K562 (cell line): ENCODE measurements around the gene PI4KA. TPM values are rescaled to one million over a fixed set of nuclear protein-coding genes. Genes with fewer than 3 reads are reported as not detected.
A peak's percentile ranks its signal among the peaks of the same experiment; 100 is the strongest.

Experiments
- ARID1B ChIP-seq: fragments of 450-650 bp; IDR thresholded peaks from 2 replicates; pipeline ENCODE4 v1.6.1; 2016; ENCODE audit warnings: antibody characterized with exemption, mild to moderate bottlenecking, inconsistent platforms
- ASH1L ChIP-seq: fragments of 450-650 bp; IDR thresholded peaks from 2 replicates; pipeline ENCODE4 v1.6.1; 2018; ENCODE audit warnings: borderline replicate concordance, mild to moderate bottlenecking, low read depth; ENCODE audit not compliant: partially characterized antibody
- CHAMP1 ChIP-seq: fragments of 450-650 bp; IDR thresholded peaks from 2 replicates; pipeline ENCODE4 v1.6.1; 2016; ENCODE audit warnings: mild to moderate bottlenecking
- ESRRA ChIP-seq: fragments of 450-650 bp; IDR thresholded peaks from 2 replicates; pipeline ENCODE4 v1.6.1; 2014; ENCODE audit warnings: low read depth, mild to moderate bottlenecking, moderate library complexity, borderline replicate concordance
- MTA3 ChIP-seq: fragments of 450-650 bp; formaldehyde crosslinking; IDR thresholded peaks from 2 replicates; pipeline ENCODE4 v1.6.1; 2017; ENCODE audit warnings: mild to moderate bottlenecking, borderline replicate concordance
- MYBL2 ChIP-seq, 2 experiments: fragments of 450-650 bp in 1 of 2; sonication (generic) in 1 of 2; formaldehyde crosslinking in 1 of 2; IDR thresholded peaks; 2 replicates each; pipeline versions ENCODE4 v1.6.1 to v1.8.1; 2017 to 2022; ENCODE audit warnings: borderline replicate concordance in 1 of 2, inconsistent platforms in 1 of 2, low read depth in 1 of 2, mild to moderate bottlenecking in 1 of 2, missing genetic modification reagents in 1 of 2, moderate library complexity in 1 of 2
- NR2C2 ChIP-seq, 2 experiments: fragments of 200-800 bp in 1 of 2; sonication (Bioruptor generic) in 1 of 2; sonication (generic) in 1 of 2; formaldehyde crosslinking in 1 of 2; IDR thresholded peaks; 2 replicates each; pipeline versions ENCODE4 v1.6.1 to v1.8.0; 2016 to 2022; ENCODE audit warnings: mild to moderate bottlenecking in 1 of 2, missing compliant biosample characterization in 1 of 2, missing genetic modification characterization in 1 of 2, missing genetic modification reagents in 1 of 2
- OTX1 ChIP-seq: fragments of 450-650 bp; formaldehyde crosslinking; IDR thresholded peaks from 2 replicates; pipeline ENCODE4 v1.4.0; 2022; ENCODE audit warnings: mild to moderate bottlenecking
- PCBP2 ChIP-seq: fragments of 200-400 bp; formaldehyde crosslinking; IDR thresholded peaks from 2 replicates; pipeline ENCODE4 v1.6.1; 2018; ENCODE audit warnings: low read length, low read depth, mild to moderate bottlenecking, moderate library complexity; ENCODE audit not compliant: poor library complexity, severe bottlenecking
- POLR2AphosphoS5 ChIP-seq: IDR thresholded peaks from 2 replicates; pipeline ENCODE4 v1.6.1; 2011; ENCODE audit warnings: mild to moderate bottlenecking, low read depth, low read length, moderate library complexity; ENCODE audit not compliant: control insufficient read depth, insufficient read depth
- POLR2B ChIP-seq: fragments of 450-650 bp; IDR thresholded peaks from 2 replicates; pipeline ENCODE4 v1.6.1; 2018; ENCODE audit warnings: low read depth; ENCODE audit not compliant: partially characterized antibody
- SETDB1 ChIP-seq: IDR thresholded peaks from one replicate; pipeline ENCODE4 v1.6.1; 2012; ENCODE audit warnings: low read length, control low read depth, inconsistent platforms
- ZBTB17 ChIP-seq: fragments of 450-650 bp; formaldehyde crosslinking; IDR thresholded peaks from 2 replicates; pipeline ENCODE4 v1.4.0; 2020; ENCODE audit warnings: mild to moderate bottlenecking
- polyA plus RNA-seq, 8 experiments: library from polyadenylated mRNA; depleted of rRNA in 4 of 8; stranded (reverse) in 5 of 8; unstranded in 3 of 8; fragments of >200 nt; fragmentation: Nextera tagmentation in 2 of 8; fragmentation: Illumina TruSeq in 1 of 8; extraction: Ambion mirVana in 2 of 8; extraction: Trizol in 1 of 8; gene quantifications; 2 replicates each; pipeline versions ENCODE4 v1.2.1 to v1.2.3, GENCODE V29; 2011 to 2014; ENCODE audit warnings: inconsistent platforms in 1 of 8, missing spikeins in 1 of 8
- total RNA-seq, 7 experiments: library from RNA; depleted of rRNA in 6 of 7; stranded (reverse); fragments of >200 nt in 6 of 7; fragmentation: Illumina TruSeq in 2 of 7; extraction: Trizol in 2 of 7; gene quantifications; 2 replicates each; pipeline versions ENCODE4 v1.2.1 to v1.2.3, GENCODE V29; 2011 to 2021; ENCODE audit warnings: low replicate concordance in 1 of 7
- TF ChIP-seq, protein P1 (sequence below): fragments of 150-350 bp; IDR thresholded peaks from 2 replicates; pipeline ENCODE4 v1.6.1; 2014; ENCODE audit warnings: low read depth, mild to moderate bottlenecking, low read length, borderline replicate concordance
- TF ChIP-seq, protein P2 (sequence below): fragments of 450-650 bp; IDR thresholded peaks from 2 replicates; pipeline ENCODE4 v1.6.1; 2017; ENCODE audit warnings: antibody characterized with exemption

Gene PI4KA
- total and polyA plus RNA-seq, 9 of the 15 experiments (the other 6 are each of a cell fraction or from before 2014, with no cell fraction given), result 7.3 to 187 (median 84.7) TPM

DNA sequence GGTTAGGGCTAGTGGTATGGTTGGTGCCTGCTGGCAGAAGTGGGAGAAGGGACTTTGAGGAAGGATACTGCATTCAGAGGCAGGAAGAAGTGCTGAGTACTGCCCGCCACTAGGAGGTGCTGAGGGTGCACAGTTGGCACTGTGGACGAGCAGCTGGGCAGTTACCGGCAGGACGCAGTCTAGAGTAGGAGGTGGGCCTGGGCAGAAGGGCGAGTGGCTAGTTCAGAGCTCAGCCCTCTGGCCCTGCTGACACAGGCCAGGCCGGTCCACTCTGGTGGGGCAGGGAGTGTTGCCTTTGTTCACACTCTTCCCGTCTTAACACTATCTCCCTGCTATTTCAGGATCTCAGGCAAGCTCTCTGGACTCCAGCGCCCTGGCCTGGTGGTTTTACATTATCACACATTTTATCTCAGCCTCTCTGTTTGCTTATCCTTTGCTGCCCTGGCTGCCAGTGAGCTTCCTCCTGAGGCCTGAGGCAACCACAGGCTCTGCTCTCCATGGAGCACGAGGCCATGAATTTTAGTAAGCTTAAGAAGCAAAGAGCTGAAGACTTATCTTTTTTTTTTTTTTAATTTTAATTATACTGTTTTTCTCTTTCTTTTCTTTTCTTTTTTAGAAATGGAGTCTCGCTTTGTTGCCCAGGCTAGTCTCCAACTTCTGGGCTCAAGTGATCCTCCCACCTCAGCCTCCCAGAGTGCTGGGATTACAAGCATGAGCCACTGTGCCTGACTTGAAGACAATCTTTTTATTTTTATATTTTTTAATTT, 27.1 kb upstream of the PI4KA start (continued):
- TF ChIP-seq, protein P1, sequence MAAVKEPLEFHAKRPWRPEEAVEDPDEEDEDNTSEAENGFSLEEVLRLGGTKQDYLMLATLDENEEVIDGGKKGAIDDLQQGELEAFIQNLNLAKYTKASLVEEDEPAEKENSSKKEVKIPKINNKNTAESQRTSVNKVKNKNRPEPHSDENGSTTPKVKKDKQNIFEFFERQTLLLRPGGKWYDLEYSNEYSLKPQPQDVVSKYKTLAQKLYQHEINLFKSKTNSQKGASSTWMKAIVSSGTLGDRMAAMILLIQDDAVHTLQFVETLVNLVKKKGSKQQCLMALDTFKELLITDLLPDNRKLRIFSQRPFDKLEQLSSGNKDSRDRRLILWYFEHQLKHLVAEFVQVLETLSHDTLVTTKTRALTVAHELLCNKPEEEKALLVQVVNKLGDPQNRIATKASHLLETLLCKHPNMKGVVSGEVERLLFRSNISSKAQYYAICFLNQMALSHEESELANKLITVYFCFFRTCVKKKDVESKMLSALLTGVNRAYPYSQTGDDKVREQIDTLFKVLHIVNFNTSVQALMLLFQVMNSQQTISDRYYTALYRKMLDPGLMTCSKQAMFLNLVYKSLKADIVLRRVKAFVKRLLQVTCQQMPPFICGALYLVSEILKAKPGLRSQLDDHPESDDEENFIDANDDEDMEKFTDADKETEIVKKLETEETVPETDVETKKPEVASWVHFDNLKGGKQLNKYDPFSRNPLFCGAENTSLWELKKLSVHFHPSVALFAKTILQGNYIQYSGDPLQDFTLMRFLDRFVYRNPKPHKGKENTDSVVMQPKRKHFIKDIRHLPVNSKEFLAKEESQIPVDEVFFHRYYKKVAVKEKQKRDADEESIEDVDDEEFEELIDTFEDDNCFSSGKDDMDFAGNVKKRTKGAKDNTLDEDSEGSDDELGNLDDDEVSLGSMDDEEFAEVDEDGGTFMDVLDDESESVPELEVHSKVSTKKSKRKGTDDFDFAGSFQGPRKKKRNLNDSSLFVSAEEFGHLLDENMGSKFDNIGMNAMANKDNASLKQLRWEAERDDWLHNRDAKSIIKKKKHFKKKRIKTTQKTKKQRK, result no peak
- TF ChIP-seq MTA3 (peak; percentile 99), PCBP2 (no peak), OTX1 (peak; percentile 94), POLR2AphosphoS5 (no peak), SETDB1 (peak; percentile 93), CHAMP1 (no peak), NR2C2 (CRISPR knock-in tag; IDR thresholded peaks at IDR 0.05) (peak; percentile 77; the same call in 1 of the 2 replicates), NR2C2 (tag; IDR thresholded peaks at IDR 0.05) (no peak; the same call in 1 of the 2 replicates), POLR2B (no peak), ESRRA (peak; percentile 91), ASH1L (peak; percentile 26), ZBTB17 (peak; percentile 94), ARID1B (no peak), MYBL2 (IDR thresholded peaks at IDR 0.05; ENCODE audit: low read depth) (no peak), MYBL2 (CRISPR knock-in tag; IDR thresholded peaks at IDR 0.05; ENCODE audit: borderline replicate concordance) (no peak)
- TF ChIP-seq, protein P2, sequence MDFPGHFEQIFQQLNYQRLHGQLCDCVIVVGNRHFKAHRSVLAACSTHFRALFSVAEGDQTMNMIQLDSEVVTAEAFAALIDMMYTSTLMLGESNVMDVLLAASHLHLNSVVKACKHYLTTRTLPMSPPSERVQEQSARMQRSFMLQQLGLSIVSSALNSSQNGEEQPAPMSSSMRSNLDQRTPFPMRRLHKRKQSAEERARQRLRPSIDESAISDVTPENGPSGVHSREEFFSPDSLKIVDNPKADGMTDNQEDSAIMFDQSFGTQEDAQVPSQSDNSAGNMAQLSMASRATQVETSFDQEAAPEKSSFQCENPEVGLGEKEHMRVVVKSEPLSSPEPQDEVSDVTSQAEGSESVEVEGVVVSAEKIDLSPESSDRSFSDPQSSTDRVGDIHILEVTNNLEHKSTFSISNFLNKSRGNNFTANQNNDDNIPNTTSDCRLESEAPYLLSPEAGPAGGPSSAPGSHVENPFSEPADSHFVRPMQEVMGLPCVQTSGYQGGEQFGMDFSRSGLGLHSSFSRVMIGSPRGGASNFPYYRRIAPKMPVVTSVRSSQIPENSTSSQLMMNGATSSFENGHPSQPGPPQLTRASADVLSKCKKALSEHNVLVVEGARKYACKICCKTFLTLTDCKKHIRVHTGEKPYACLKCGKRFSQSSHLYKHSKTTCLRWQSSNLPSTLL, result no peak
